GM12872 (cell line): ENCODE measurements around the gene SPAG17.

Source experiments
- CTCF ChIP-seq: IDR thresholded peaks from 3 replicates; pipeline ENCODE4 v1.5.1; 2011; ENCODE audit warnings: low read depth, mild to moderate bottlenecking, low read length, moderate library complexity; ENCODE audit not compliant: insufficient read depth

The SPAG17 gene

DNA sequence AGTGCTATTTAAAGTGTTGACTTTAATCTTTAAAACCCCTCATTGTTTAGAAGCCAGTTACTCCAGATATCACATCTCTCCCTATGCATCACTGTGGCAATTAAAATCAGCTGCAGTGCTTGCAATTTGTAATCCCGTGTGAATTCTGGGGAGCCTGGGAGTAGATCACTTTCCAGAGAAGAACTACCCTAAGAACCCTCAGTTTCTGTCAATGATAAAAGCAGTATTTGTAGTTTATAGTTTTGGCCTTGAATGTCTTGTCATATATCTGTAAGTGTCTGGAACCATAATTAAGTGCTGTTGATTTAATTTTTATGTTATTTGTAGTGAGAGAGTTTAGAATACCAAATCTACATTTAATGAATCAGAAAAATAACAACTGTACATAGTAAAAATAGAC is 5.5 kb upstream of the SPAG17 start:
- no peak for TF ChIP-seq CTCF

GRCh38 chr1:118189564-118189963 is 4.5 kb upstream of the SPAG17 start:
- TF ChIP-seq CTCF, result no peak

- TF ChIP-seq CTCF, result no peak
Measured at GRCh38 chr1:118188411-118188810, 3.4 kb upstream of the SPAG17 start.

GRCh38 chr1:118186026-118186425 is 998 bp upstream of the SPAG17 start:
- TF ChIP-seq CTCF, result no peak

DNA sequence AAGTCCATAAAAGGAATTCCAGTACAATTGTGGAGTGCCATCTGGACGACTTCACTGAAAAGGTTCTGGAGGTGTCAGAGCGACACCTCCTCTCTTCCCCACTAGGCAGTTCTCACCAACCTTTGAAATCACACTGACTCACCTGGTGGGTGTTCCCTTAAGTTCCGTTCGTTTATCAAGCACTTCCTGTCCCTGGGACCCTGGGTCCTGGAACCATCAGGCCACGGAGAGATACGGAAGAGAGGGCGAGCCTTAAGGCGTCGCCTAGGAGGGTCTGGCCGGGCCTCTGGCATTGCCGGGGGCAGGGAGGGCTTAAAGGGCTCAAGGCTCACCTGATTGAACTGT is 317 bp downstream of the SPAG17 start:
- no peak for TF ChIP-seq CTCF

GRCh38 chr1:118183586-118183985 is 1.4 kb downstream of the SPAG17 start:
- no peak for TF ChIP-seq CTCF

DNA sequence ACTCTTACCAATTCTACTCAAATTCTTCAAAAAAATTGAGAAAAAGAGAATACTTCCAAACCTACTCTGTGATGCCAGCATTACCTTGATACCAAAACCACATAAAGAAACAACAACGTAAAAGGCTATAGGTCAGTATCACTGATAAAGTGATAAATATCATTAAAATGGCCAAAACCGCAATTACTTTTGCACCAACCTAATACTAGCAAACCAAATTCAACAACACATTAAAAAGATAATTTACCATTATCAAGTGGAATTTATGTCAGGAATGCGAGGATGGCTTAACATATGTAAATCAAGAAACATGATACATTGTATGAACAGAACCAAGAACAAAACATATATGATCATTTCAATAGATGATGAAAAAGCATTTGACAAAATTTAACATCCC is 7.0 kb downstream of the SPAG17 start:
- TF ChIP-seq CTCF, result no peak

GRCh38 chr1:118169016-118169415 is 16.0 kb downstream of the SPAG17 start:
- no peak for TF ChIP-seq CTCF
